ENCODE data around the gene FDX1. TPM values are rescaled to one million over a fixed set of nuclear protein-coding genes. Genes with fewer than 3 reads are reported as not detected.

Gene FDX1
- total RNA-seq, 1 experiment from 2014 or later = 14.5 TPM

- no peak overlapping the region for H2AFZ ChIP-seq (ENCODE audit: low read depth, low read length, poor library complexity, severe bottlenecking)
- H3K9ac ChIP-seq (ENCODE audit: low read length) = no peak overlapping the region
- RAD21 ChIA-PET (ENCODE audit: low non-redundant PET in 1 of 2, low total read pairs in 2 of 2, uncharacterized antibody in 2 of 2, unreplicated experiment in 2 of 2) = no interaction called here
- peaks cover 0 to 9% of the 10 kb centered on the region in 2 experiments; a peak in 2 of 4 replicates for H3K4me1 ChIP-seq (ENCODE audit: control insufficient read depth in 1 of 2, insufficient read depth in 2 of 2, low read length in 2 of 2)
- no peaks in the 10 kb centered on the region for H3K9me3 ChIP-seq (ENCODE audit: control insufficient read depth in 1 of 2, insufficient read depth in 1 of 2, low read depth in 1 of 2, low read length in 2 of 2)
- no peaks in the 10 kb centered on the region for H3K36me3 ChIP-seq (ENCODE audit: control insufficient read depth in 1 of 2, insufficient read depth in 2 of 2, low read length in 2 of 2)
- DNase-seq (ENCODE audit: low read depth, low spot score) (no peak), ATAC-seq (no peak)
- H3K4me3 ChIP-seq (replicated peaks in 1 of 2; ENCODE audit: low read depth in 1 of 2, low read length in 2 of 2) = no peak overlapping the region
- H3K27ac ChIP-seq (ENCODE audit: low read depth, low read length) = no peak overlapping the region
- TF ChIP-seq JUND (IDR thresholded peaks at IDR 0.05) = no peak
- TF ChIP-seq FOSL1 (IDR thresholded peaks at IDR 0.05; ENCODE audit: low read depth) = no peak
- TF ChIP-seq ZFX (IDR thresholded peaks at IDR 0.05) = no peak
- no peak for TF ChIP-seq YY1 (IDR thresholded peaks at IDR 0.05; ENCODE audit: extremely low read depth, insufficient replicate concordance, low read depth, low read length)
- TF ChIP-seq SIN3A (IDR thresholded peaks at IDR 0.05; ENCODE audit: low read depth) = no peak
- TF ChIP-seq ZNF274 (IDR thresholded peaks at IDR 0.05; ENCODE audit: low read depth, low read length) = no peak
- TF ChIP-seq ELF1 (IDR thresholded peaks at IDR 0.05; ENCODE audit: borderline replicate concordance, low read depth) = no peak
- no peak for TF ChIP-seq ZBTB33 (IDR thresholded peaks at IDR 0.05; ENCODE audit: extremely low read depth, insufficient replicate concordance, low read length)
- no peak for TF ChIP-seq SP1 (IDR thresholded peaks at IDR 0.05; ENCODE audit: low read depth)
- TF ChIP-seq EZH2 (IDR thresholded peaks at IDR 0.05) = no peak
- no peak for TF ChIP-seq EZH2phosphoT487 (IDR thresholded peaks at IDR 0.05; ENCODE audit: borderline replicate concordance)
- TF ChIP-seq, protein P1, sequence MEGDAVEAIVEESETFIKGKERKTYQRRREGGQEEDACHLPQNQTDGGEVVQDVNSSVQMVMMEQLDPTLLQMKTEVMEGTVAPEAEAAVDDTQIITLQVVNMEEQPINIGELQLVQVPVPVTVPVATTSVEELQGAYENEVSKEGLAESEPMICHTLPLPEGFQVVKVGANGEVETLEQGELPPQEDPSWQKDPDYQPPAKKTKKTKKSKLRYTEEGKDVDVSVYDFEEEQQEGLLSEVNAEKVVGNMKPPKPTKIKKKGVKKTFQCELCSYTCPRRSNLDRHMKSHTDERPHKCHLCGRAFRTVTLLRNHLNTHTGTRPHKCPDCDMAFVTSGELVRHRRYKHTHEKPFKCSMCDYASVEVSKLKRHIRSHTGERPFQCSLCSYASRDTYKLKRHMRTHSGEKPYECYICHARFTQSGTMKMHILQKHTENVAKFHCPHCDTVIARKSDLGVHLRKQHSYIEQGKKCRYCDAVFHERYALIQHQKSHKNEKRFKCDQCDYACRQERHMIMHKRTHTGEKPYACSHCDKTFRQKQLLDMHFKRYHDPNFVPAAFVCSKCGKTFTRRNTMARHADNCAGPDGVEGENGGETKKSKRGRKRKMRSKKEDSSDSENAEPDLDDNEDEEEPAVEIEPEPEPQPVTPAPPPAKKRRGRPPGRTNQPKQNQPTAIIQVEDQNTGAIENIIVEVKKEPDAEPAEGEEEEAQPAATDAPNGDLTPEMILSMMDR (IDR thresholded peaks at IDR 0.05 in 2 of 3, conservative IDR thresholded peaks at IDR 0.05 in 1 of 3; ENCODE audit: borderline replicate concordance in 1 of 3, insufficient read depth in 1 of 3, low read depth in 2 of 3, low read length in 2 of 3) = no peak
- H3K4me2 ChIP-seq (ENCODE audit: low read length) = no peak overlapping the region
- CTCF ChIA-PET = interaction anchor here (0.6 to 1.6 kb wide), 4 partner anchors 9 to 794 kb away, joined by 3 to 4 read pairs (median 4); no protein-coding TSS in a partner anchor
- no peaks in the 10 kb centered on the region for H4K20me1 ChIP-seq (ENCODE audit: insufficient read depth)
- POLR2A ChIA-PET = no interaction called here
- no peaks in the 10 kb centered on the region for H3K9me2 ChIP-seq (ENCODE audit: insufficient read depth)
- intact Hi-C loops (cut with micrococcal nuclease) = no loop called here
- no peaks in the 10 kb centered on the region for H3K79me2 ChIP-seq (ENCODE audit: insufficient read depth, low read length)
- no TSS peak for BruUV-seq (replicated peaks)
- H3K27me3 ChIP-seq (ENCODE audit: insufficient read depth, low read length) = no peaks in the 10 kb centered on the region
Observed at GRCh38 chr11:110467556-110467955, 37.8 kb downstream of the FDX1 start.

Measured in HCT116 (cell line).